HG03060 (cell line): ENCODE data around the gene NCF2.

Source experiments
- ATAC-seq: cut with Tn5 transposase; IDR thresholded peaks from one replicate; pipeline ENCODE4 v1.9.1; 2021; ENCODE audit warnings: low read depth, moderate number of reproducible peaks; ENCODE audit not compliant: unreplicated experiment

NCF2 gene

DNA sequence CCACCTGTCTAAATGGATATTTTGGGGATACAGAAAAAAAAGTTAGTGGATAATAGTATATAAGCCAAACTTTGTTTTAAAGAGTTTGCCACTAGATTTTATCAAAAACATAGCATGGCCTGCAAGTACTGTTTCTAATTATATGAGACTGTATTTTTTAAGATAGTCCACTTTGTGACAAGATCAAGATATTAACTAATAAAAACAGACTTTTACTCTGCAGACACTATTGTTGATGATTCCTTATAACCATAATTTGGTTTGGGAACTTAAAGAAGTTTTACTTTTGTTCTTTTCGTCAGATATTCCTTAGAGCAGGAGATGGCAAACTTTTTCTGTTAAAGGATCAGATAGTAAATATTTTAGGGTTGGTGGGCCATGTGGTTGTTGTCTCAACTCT, 81.6 kb downstream of the NCF2 start:
- ATAC-seq, result no peak

DNA sequence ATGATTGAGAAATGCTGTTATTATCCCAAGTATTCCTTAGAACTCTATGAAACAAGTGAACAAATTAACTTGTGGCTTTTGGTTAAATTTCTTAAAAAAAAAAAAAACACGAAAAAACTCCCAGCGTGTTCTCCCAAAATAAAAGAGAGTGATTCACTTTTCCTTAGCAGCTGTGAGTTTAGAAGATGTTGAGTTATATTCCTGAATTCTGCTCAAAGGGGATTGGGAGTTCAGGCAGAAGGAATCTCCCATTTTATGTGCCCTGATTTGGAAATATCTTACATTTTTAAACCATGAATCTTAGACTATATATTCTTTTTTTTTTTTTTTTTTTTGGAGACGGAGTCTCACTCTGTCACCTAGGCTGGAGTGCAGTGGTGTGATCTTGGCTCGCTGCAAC, 83.7 kb downstream of the NCF2 start:
- no peak for ATAC-seq
